Ovary (tissue), 9 donors: ENCODE results near the gene FBXO48. TPM values are rescaled to one million over a fixed set of nuclear protein-coding genes. Genes with fewer than 3 reads are reported as not detected.
A peak's percentile ranks its signal among the peaks of the same experiment; 100 is the strongest.

ENCODE experiments used
- DNase-seq, 5 donors: peaks; one replicate each; pipeline ENCODE4 v3.0.0-alpha.2; 2019 to 2020
- H3K27ac ChIP-seq, 2 donors: fragments of 200-600 bp; one replicate each; pipeline versions ENCODE4 v1.5.1 to v1.8.0; 2019 to 2022
- H3K27me3 ChIP-seq: fragments of 200-600 bp; one replicate; pipeline ENCODE4 v1.8.0; 2022
- H3K36me3 ChIP-seq: fragments of 200-600 bp; sonication (generic); one replicate; pipeline ENCODE4 v1.5.1; 2019
- H3K4me1 ChIP-seq: one replicate; pipeline ENCODE4 v1.8.1; 2013; ENCODE audit warnings: mild to moderate bottlenecking, moderate library complexity; ENCODE audit not compliant: insufficient read depth
- H3K4me3 ChIP-seq: fragments of 200-600 bp; sonication (generic); one replicate; pipeline ENCODE4 v1.5.1; 2017
- H3K9me3 ChIP-seq, 2 donors: fragments of 200-600 bp in 1 of 2; sonication (generic) in 1 of 2; one replicate each; pipeline versions ENCODE4 v1.5.1 to v1.8.1; 2013 to 2019; ENCODE audit warnings: mild to moderate bottlenecking in 1 of 2, moderate library complexity in 1 of 2
- CTCF ChIP-seq, 3 donors: fragments of 450-650 bp in 2 of 3; fragments of 200-600 bp in 1 of 3; IDR thresholded peaks; one replicate each; pipeline versions ENCODE4 v1.5.1 to v1.8.0; 2016 to 2022; ENCODE audit warnings: antibody characterized with exemption in 3 of 3, mild to moderate bottlenecking in 1 of 3
- EP300 ChIP-seq: sonication (generic); formaldehyde crosslinking; IDR thresholded peaks from one replicate; pipeline ENCODE4 v1.6.1; 2017; ENCODE audit warnings: antibody characterized with exemption
- POLR2A ChIP-seq: fragments of 450-650 bp; IDR thresholded peaks from one replicate; pipeline ENCODE4 v1.6.1; 2017; ENCODE audit warnings: antibody characterized with exemption, mild to moderate bottlenecking, moderate library complexity
- WGBS, 3 donors: extraction: QIAGEN DNeasy Blood & Tissue Kit in 1 of 3; methylation state at CpG; one replicate each; pipeline versions ENCODE4 v1.1.5 to v1.1.7; 2013 to 2017; 5-methylcytosine and 5-hydroxymethylcytosine counted together
- intact Hi-C, 4 donors: fragments of 100-400 bp; cut with DNase I; formaldehyde crosslinking; loops; one replicate each; pipeline versions ENCODE4 v1.11.0 to v1.15.1; 2022 to 2023
- polyA plus RNA-seq, 2 donors: library from polyadenylated mRNA; stranded (reverse); fragments of 200-250 nt in 1 of 2; fragments of 350-450 nt in 1 of 2; fragmentation: Illumina TruSeq in 1 of 2; extraction: RNeasy Lipid Tissue Mini Kit (QIAGEN cat#74804) in 1 of 2; gene quantifications; one replicate each; pipeline ENCODE4 v1.2.3, GENCODE V29; 2013 to 2014
- total RNA-seq, 7 donors: library from RNA; depleted of rRNA in 2 of 7; stranded (reverse); fragments of >200 nt in 2 of 7; fragmentation: NEBNext Ultra II Directional in 3 of 7; extraction: Animal tissue kit (Norgen Biotek cat#: 25700) in 3 of 7; gene quantifications; one replicate each; pipeline versions ENCODE4 v1.1.0 to v1.2.4, GENCODE V29; 2016 to 2023
- donor health status: DM: no; HTN: no; CAD: no; lungs with moderate emphysema.
- donor health status: DM: no; HTN: no; CAD: no.
- donor health status: Bipolar disorder and iron deficiency.
- donor health status: DM: yes; HTN: yes; CAD: no.
- donor health status: DM: no; HTN: no; CAD: no.
- donor health status: DM: yes; HTN: yes; CAD: no.

FBXO48 gene
- total and polyA plus RNA-seq, 9 donors: 0.57 to 1.9 (median 1.1) TPM

GRCh38 chr2:68434981-68435380 is 32.1 kb downstream of the FBXO48 start:
- H3K4me1 ChIP-seq: peaks cover 4% of the 10 kb centered on the region
- intact Hi-C loops: loop anchor here in 2 of 4 donors (10.0 kb wide), 2 partner anchors 70 to 310 kb away; partner anchors contain the start of gene PLEK (in 1 of the 2)
- no peak for TF ChIP-seq EP300
- H3K4me3 ChIP-seq: no peak overlapping the region
- peak overlapping the region in 1 of 2 donors; percentile 81 for H3K27ac ChIP-seq
- no peak for DNase-seq
- no peaks in the 10 kb centered on the region for H3K36me3 ChIP-seq
- H3K9me3 ChIP-seq: no peaks in the 10 kb centered on the region
- no peaks in the 10 kb centered on the region for H3K27me3 ChIP-seq

- Histone ChIP-seq H3K27ac (no peak overlapping the region), H3K4me3 (no peak overlapping the region), H3K27me3 (no peaks in the 10 kb centered on the region), H3K9me3 (no peaks in the 10 kb centered on the region), H3K36me3 (no peaks in the 10 kb centered on the region), H3K4me1 (peaks cover 9% of the 10 kb centered on the region)
- TF ChIP-seq EP300 (no peak), CTCF (IDR thresholded peaks at IDR 0.05) (no peak), POLR2A (no peak)
- no peak for DNase-seq
- intact Hi-C loops: loop anchor here in 2 of 4 donors (10.0 kb wide), 2 partner anchors 68 to 308 kb away; partner anchors contain the start of gene PLEK (in 1 of the 2)
- 84 to 89% (median 84%) methylated on average over 13 to 14 of the region's 14 CpGs for WGBS, 3 donors
These were observed 34.1 kb downstream of the FBXO48 start for GRCh38 chr2:68432696-68433658.

- H3K36me3 ChIP-seq: no peaks in the 10 kb centered on the region
- no peaks in the 10 kb centered on the region for H3K27me3 ChIP-seq
- intact Hi-C loops: loop anchor here in 2 of 4 donors (10.0 kb wide), 2 partner anchors 67 to 307 kb away; partner anchors contain the start of gene PLEK (in 1 of the 2)
- no peaks in the 10 kb centered on the region for H3K9me3 ChIP-seq
- TF ChIP-seq POLR2A (no peak), EP300 (no peak), CTCF (IDR thresholded peaks at IDR 0.05) (no peak)
- DNase-seq: no peak
- no peak overlapping the region for H3K27ac ChIP-seq
- peaks cover 11% of the 10 kb centered on the region for H3K4me1 ChIP-seq
- H3K4me3 ChIP-seq: no peak overlapping the region
- WGBS, 3 donors: 81 to 87% (median 87%) methylated on average over 8 of the region's 8 CpGs
These were observed 35.6 kb downstream of the FBXO48 start for GRCh38 chr2:68431316-68431972.

- 69 to 77% (median 76%) methylated on average over 7 of the region's 7 CpGs for WGBS, 3 donors
- H3K9me3 ChIP-seq: no peaks in the 10 kb centered on the region
- H3K4me3 ChIP-seq: no peak overlapping the region
- H3K36me3 ChIP-seq: no peaks in the 10 kb centered on the region
- DNase-seq: no peak
- no peaks in the 10 kb centered on the region for H3K27me3 ChIP-seq
- no peak overlapping the region for H3K27ac ChIP-seq
- no peak for TF ChIP-seq POLR2A
- TF ChIP-seq CTCF (IDR thresholded peaks at IDR 0.05): no peak
- TF ChIP-seq EP300: no peak
- H3K4me1 ChIP-seq: peaks cover 8% of the 10 kb centered on the region
- intact Hi-C loops: no loop called here
These were observed 37.7 kb downstream of the FBXO48 start for GRCh38 chr2:68429311-68429826.
